ENCODE results near the gene CCDC93.

The CCDC93 gene

GRCh38 chr2:118054213-118055008 lies 40.5 kb upstream of the CCDC93 start:
- Histone ChIP-seq H3K79me2 (no peaks in the 10 kb centered on the region), H3K27ac (no peak overlapping the region), H3K27me3 (ENCODE audit: control insufficient read depth, insufficient read depth, low read length) (no peaks in the 10 kb centered on the region), H2AFZ (no peak overlapping the region), H3K36me3 (ENCODE audit: control insufficient read depth, insufficient read depth, low read length) (no peaks in the 10 kb centered on the region), H3K4me1 (no peaks in the 10 kb centered on the region), H3K4me3 (ENCODE audit: low read depth, low read length) (no peak overlapping the region), H3K9me3 (ENCODE audit: control insufficient read depth, low read length) (no peaks in the 10 kb centered on the region), H3K9ac (no peak overlapping the region), H3K4me2 (ENCODE audit: low read length) (no peak overlapping the region)
- TF ChIP-seq CTCF (IDR thresholded peaks at IDR 0.05): no peak

GRCh38 chr2:118053681-118054080 lies 39.8 kb upstream of the CCDC93 start:
- Histone ChIP-seq H3K27ac (no peak overlapping the region), H3K27me3 (ENCODE audit: control insufficient read depth, insufficient read depth, low read length) (no peaks in the 10 kb centered on the region), H3K4me1 (no peaks in the 10 kb centered on the region), H3K4me2 (ENCODE audit: low read length) (no peak overlapping the region), H3K4me3 (ENCODE audit: low read depth, low read length) (no peak overlapping the region), H2AFZ (no peak overlapping the region), H3K79me2 (no peaks in the 10 kb centered on the region), H3K9ac (no peak overlapping the region), H3K9me3 (ENCODE audit: control insufficient read depth, low read length) (no peaks in the 10 kb centered on the region), H3K36me3 (ENCODE audit: control insufficient read depth, insufficient read depth, low read length) (no peaks in the 10 kb centered on the region)
- TF ChIP-seq CTCF (IDR thresholded peaks at IDR 0.05): no peak

GRCh38 chr2:118052474-118052873 lies 38.6 kb upstream of the CCDC93 start:
- no peak overlapping the region for H3K4me3 ChIP-seq (ENCODE audit: low read depth, low read length)
- no peaks in the 10 kb centered on the region for H3K79me2 ChIP-seq
- H3K36me3 ChIP-seq (ENCODE audit: control insufficient read depth, insufficient read depth, low read length): no peaks in the 10 kb centered on the region
- no peak overlapping the region for H3K9ac ChIP-seq
- H2AFZ ChIP-seq: no peak overlapping the region
- H3K9me3 ChIP-seq (ENCODE audit: control insufficient read depth, low read length): no peaks in the 10 kb centered on the region
- TF ChIP-seq CTCF (IDR thresholded peaks at IDR 0.05): no peak
- H3K4me1 ChIP-seq: no peaks in the 10 kb centered on the region
- no peak overlapping the region for H3K27ac ChIP-seq
- H3K27me3 ChIP-seq (ENCODE audit: control insufficient read depth, insufficient read depth, low read length): no peaks in the 10 kb centered on the region
- H3K4me2 ChIP-seq (ENCODE audit: low read length): no peak overlapping the region

GRCh38 chr2:118051826-118052358 lies 38.0 kb upstream of the CCDC93 start:
- Histone ChIP-seq H3K9ac (no peak overlapping the region), H3K4me1 (no peaks in the 10 kb centered on the region), H3K27ac (no peak overlapping the region), H3K9me3 (ENCODE audit: control insufficient read depth, low read length) (no peaks in the 10 kb centered on the region), H3K36me3 (ENCODE audit: control insufficient read depth, insufficient read depth, low read length) (no peaks in the 10 kb centered on the region), H3K27me3 (ENCODE audit: control insufficient read depth, insufficient read depth, low read length) (no peaks in the 10 kb centered on the region), H2AFZ (no peak overlapping the region), H3K4me2 (ENCODE audit: low read length) (no peak overlapping the region), H3K4me3 (ENCODE audit: low read depth, low read length) (no peak overlapping the region), H3K79me2 (no peaks in the 10 kb centered on the region)
- no peak for TF ChIP-seq CTCF (IDR thresholded peaks at IDR 0.05)

- H3K9ac ChIP-seq: no peak overlapping the region
- H3K4me2 ChIP-seq (ENCODE audit: low read length): no peak overlapping the region
- no peak overlapping the region for H3K27ac ChIP-seq
- no peaks in the 10 kb centered on the region for H3K9me3 ChIP-seq (ENCODE audit: control insufficient read depth, low read length)
- no peaks in the 10 kb centered on the region for H3K4me1 ChIP-seq
- H3K79me2 ChIP-seq: no peaks in the 10 kb centered on the region
- H3K4me3 ChIP-seq (ENCODE audit: low read depth, low read length): no peak overlapping the region
- no peaks in the 10 kb centered on the region for H3K27me3 ChIP-seq (ENCODE audit: control insufficient read depth, insufficient read depth, low read length)
- H3K36me3 ChIP-seq (ENCODE audit: control insufficient read depth, insufficient read depth, low read length): no peaks in the 10 kb centered on the region
- no peak for TF ChIP-seq CTCF (IDR thresholded peaks at IDR 0.05)
- H2AFZ ChIP-seq: no peak overlapping the region
Observed at GRCh38 chr2:118050974-118051373, 37.1 kb upstream of the CCDC93 start.
